Liver (tissue), 9 donors: ENCODE data around the gene WRAP73. TPM values are rescaled to one million over a fixed set of nuclear protein-coding genes. Genes with fewer than 3 reads are reported as not detected.
A peak's percentile ranks its signal among the peaks of the same experiment; 100 is the strongest.

Experiments
- DNase-seq: peaks from one replicate; pipeline ENCODE4 v3.0.0-alpha.2; 2017; ENCODE audit warnings: low spot score
- H3K27ac ChIP-seq, 2 donors: one replicate each; pipeline ENCODE4 v1.7.0; 2013; ENCODE audit warnings: inconsistent platforms in 2 of 2, low read length in 2 of 2, control low read depth in 1 of 2, low read depth in 1 of 2, mild to moderate bottlenecking in 1 of 2
- H3K27me3 ChIP-seq, 4 donors: one replicate each; pipeline versions ENCODE4 v1.6.1 to v1.7.0; 2013; ENCODE audit warnings: low read length in 3 of 4, inconsistent platforms in 1 of 4, mild to moderate bottlenecking in 1 of 4, moderate library complexity in 1 of 4; ENCODE audit not compliant: control insufficient read depth in 4 of 4, insufficient read depth in 4 of 4
- H3K36me3 ChIP-seq, 4 donors: one replicate each; pipeline versions ENCODE4 v1.6.1 to v1.7.0; 2013; ENCODE audit warnings: low read length in 3 of 4, mild to moderate bottlenecking in 3 of 4, low read depth in 1 of 4, moderate library complexity in 1 of 4; ENCODE audit not compliant: control insufficient read depth in 4 of 4, insufficient read depth in 3 of 4
- H3K4me1 ChIP-seq, 4 donors: one replicate each; pipeline versions ENCODE4 v1.6.1 to v1.7.0; 2013; ENCODE audit warnings: low read length in 3 of 4, mild to moderate bottlenecking in 3 of 4, moderate library complexity in 1 of 4; ENCODE audit not compliant: control insufficient read depth in 4 of 4, insufficient read depth in 4 of 4
- H3K4me3 ChIP-seq, 3 donors: one replicate each; pipeline versions ENCODE4 v1.6.1 to v1.7.0; 2013; ENCODE audit warnings: low read length in 3 of 3, control low read depth in 1 of 3, low read depth in 1 of 3, mild to moderate bottlenecking in 1 of 3
- H3K9ac ChIP-seq, 2 donors: one replicate each; pipeline ENCODE4 v1.7.0; 2013; ENCODE audit warnings: low read length in 2 of 2, mild to moderate bottlenecking in 2 of 2, moderate library complexity in 2 of 2, control low read depth in 1 of 2, low read depth in 1 of 2
- H3K9me3 ChIP-seq, 4 donors: one replicate each; pipeline versions ENCODE4 v1.6.1 to v1.7.0; 2013; ENCODE audit warnings: low read length in 3 of 4; ENCODE audit not compliant: control insufficient read depth in 4 of 4
- FOXA1 ChIP-seq: IDR thresholded peaks from 2 replicates; pipeline ENCODE4 v1.6.1; 2016; ENCODE audit warnings: antibody characterized with exemption
- FOXA2 ChIP-seq: IDR thresholded peaks from 2 replicates; pipeline ENCODE4 v1.6.1; 2016; ENCODE audit warnings: antibody characterized with exemption
- GABPA ChIP-seq, 2 donors: IDR thresholded peaks in 1 of 2; conservative IDR thresholded peaks in 1 of 2; 2 replicates each; pipeline ENCODE4 v1.6.1; 2016; ENCODE audit warnings: antibody characterized with exemption in 2 of 2, mild to moderate bottlenecking in 1 of 2, moderate library complexity in 1 of 2
- HNF4A ChIP-seq, 2 donors: conservative IDR thresholded peaks; 2 replicates each; pipeline ENCODE4 v1.6.1; 2016; ENCODE audit warnings: antibody characterized with exemption in 2 of 2, mild to moderate bottlenecking in 2 of 2
- HNF4G ChIP-seq: IDR thresholded peaks from 2 replicates; pipeline ENCODE4 v1.6.1; 2016; ENCODE audit warnings: antibody characterized with exemption
- NR2F2 ChIP-seq: IDR thresholded peaks from 2 replicates; pipeline ENCODE4 v1.6.1; 2016; ENCODE audit warnings: antibody characterized with exemption
- RXRA ChIP-seq, 2 donors: IDR thresholded peaks; 2 replicates each; pipeline ENCODE4 v1.6.1; 2017 to 2018; ENCODE audit warnings: antibody characterized with exemption in 2 of 2, mild to moderate bottlenecking in 1 of 2
- SP1 ChIP-seq: IDR thresholded peaks from 2 replicates; pipeline ENCODE4 v1.6.1; 2018; ENCODE audit warnings: antibody characterized with exemption, mild to moderate bottlenecking
- TAF1 ChIP-seq: conservative IDR thresholded peaks from 2 replicates; pipeline ENCODE4 v1.6.1; 2016; ENCODE audit warnings: antibody characterized with exemption, mild to moderate bottlenecking
- YY1 ChIP-seq: IDR thresholded peaks from 2 replicates; pipeline ENCODE4 v1.6.1; 2016; ENCODE audit warnings: antibody characterized with exemption, mild to moderate bottlenecking
- WGBS: extraction: QIAGEN DNeasy Blood & Tissue Kit; methylation state at CpG from one replicate; pipeline ENCODE4 v1.1.7; 2013; 5-methylcytosine and 5-hydroxymethylcytosine counted together
- polyA plus RNA-seq, 2 donors: library from polyadenylated mRNA; stranded (reverse) in 1 of 2; unstranded in 1 of 2; fragments of 200-250 nt in 1 of 2; fragments of >200 nt in 1 of 2; fragmentation: Nextera tagmentation in 1 of 2; extraction: Ambion mirVana in 1 of 2; gene quantifications; one replicate each; pipeline versions ENCODE4 v1.2.1 to v1.2.3, GENCODE V29; 2013 to 2015
- total RNA-seq, 2 donors: library from RNA; depleted of rRNA; stranded (reverse); fragments of >200 nt; gene quantifications; one replicate each; pipeline ENCODE4 v1.2.3, GENCODE V29; 2014
- TF ChIP-seq, protein P1 (sequence below): IDR thresholded peaks from 2 replicates; pipeline ENCODE4 v1.6.1; 2016; ENCODE audit warnings: antibody characterized with exemption
- TF ChIP-seq, protein P2 (sequence below): IDR thresholded peaks from 2 replicates; pipeline ENCODE4 v1.6.1; 2016; ENCODE audit warnings: antibody characterized with exemption
- TF ChIP-seq, protein P3 (sequence below): IDR thresholded peaks from 2 replicates; pipeline ENCODE4 v1.6.1; 2016; ENCODE audit warnings: antibody characterized with exemption
- TF ChIP-seq, protein P4 (sequence below): fragments of 150-350 bp; IDR thresholded peaks from 2 replicates; pipeline ENCODE4 v1.5.1; 2017; ENCODE audit warnings: improper control_type of control experiment, low read depth, low read length; ENCODE audit not compliant: missing input control
- donor health status: healthy.
- donor health status: healthy.
- donor health status: healthy.
- donor health status: healthy.
- donor health status: healthy.

Gene WRAP73
- total and polyA plus RNA-seq, 4 donors: 7.6 to 14.6 (median 10.0) TPM

DNA sequence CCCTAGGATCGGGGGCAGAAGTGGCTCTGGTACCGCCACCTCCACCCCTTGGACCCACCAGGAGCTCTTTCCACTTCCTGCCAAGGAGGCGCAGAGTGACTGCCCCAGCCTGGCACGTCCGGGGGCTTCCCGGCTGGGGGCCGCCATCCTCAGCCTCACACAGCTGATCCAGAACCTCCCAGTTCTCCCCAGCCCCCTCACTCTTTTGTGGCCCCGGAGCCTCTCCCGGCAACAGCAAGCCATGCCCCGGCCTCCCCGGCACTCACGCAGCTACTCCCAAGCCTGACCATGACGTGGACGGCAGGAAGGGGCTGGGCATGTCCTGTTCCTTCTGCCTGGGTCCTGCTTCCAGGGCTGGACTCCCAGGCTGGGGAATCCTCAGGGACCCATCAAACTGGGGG, 19.5 kb upstream of the WRAP73 start:
- H3K4me1 ChIP-seq: peaks cover 5 to 22% (median 8%) of the 10 kb centered on the region in 4 donors
- TF ChIP-seq TAF1: no peak
- no peak for TF ChIP-seq HNF4A (conservative IDR thresholded peaks at IDR 0.05)
- TF ChIP-seq, protein P1, sequence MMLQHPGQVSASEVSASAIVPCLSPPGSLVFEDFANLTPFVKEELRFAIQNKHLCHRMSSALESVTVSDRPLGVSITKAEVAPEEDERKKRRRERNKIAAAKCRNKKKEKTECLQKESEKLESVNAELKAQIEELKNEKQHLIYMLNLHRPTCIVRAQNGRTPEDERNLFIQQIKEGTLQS: no peak
- TF ChIP-seq, protein P2, sequence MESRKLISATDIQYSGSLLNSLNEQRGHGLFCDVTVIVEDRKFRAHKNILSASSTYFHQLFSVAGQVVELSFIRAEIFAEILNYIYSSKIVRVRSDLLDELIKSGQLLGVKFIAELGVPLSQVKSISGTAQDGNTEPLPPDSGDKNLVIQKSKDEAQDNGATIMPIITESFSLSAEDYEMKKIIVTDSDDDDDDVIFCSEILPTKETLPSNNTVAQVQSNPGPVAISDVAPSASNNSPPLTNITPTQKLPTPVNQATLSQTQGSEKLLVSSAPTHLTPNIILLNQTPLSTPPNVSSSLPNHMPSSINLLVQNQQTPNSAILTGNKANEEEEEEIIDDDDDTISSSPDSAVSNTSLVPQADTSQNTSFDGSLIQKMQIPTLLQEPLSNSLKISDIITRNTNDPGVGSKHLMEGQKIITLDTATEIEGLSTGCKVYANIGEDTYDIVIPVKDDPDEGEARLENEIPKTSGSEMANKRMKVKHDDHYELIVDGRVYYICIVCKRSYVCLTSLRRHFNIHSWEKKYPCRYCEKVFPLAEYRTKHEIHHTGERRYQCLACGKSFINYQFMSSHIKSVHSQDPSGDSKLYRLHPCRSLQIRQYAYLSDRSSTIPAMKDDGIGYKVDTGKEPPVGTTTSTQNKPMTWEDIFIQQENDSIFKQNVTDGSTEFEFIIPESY: no peak
- TF ChIP-seq, protein P3, sequence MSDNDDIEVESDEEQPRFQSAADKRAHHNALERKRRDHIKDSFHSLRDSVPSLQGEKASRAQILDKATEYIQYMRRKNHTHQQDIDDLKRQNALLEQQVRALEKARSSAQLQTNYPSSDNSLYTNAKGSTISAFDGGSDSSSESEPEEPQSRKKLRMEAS: no peak
- no peak for TF ChIP-seq NR2F2
- TF ChIP-seq GABPA (IDR thresholded peaks at IDR 0.05 in 1 of 2, conservative IDR thresholded peaks at IDR 0.05 in 1 of 2): no peak
- TF ChIP-seq, protein P4, sequence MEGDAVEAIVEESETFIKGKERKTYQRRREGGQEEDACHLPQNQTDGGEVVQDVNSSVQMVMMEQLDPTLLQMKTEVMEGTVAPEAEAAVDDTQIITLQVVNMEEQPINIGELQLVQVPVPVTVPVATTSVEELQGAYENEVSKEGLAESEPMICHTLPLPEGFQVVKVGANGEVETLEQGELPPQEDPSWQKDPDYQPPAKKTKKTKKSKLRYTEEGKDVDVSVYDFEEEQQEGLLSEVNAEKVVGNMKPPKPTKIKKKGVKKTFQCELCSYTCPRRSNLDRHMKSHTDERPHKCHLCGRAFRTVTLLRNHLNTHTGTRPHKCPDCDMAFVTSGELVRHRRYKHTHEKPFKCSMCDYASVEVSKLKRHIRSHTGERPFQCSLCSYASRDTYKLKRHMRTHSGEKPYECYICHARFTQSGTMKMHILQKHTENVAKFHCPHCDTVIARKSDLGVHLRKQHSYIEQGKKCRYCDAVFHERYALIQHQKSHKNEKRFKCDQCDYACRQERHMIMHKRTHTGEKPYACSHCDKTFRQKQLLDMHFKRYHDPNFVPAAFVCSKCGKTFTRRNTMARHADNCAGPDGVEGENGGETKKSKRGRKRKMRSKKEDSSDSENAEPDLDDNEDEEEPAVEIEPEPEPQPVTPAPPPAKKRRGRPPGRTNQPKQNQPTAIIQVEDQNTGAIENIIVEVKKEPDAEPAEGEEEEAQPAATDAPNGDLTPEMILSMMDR: no peak
- TF ChIP-seq FOXA1: no peak
- no peaks in the 10 kb centered on the region for H3K36me3 ChIP-seq
- no peaks in the 10 kb centered on the region for H3K9me3 ChIP-seq
- 69% methylated on average over 14 of the region's 14 CpGs for WGBS
- H3K9ac ChIP-seq: no peak overlapping the region
- H3K27ac ChIP-seq: no peak overlapping the region
- H3K4me3 ChIP-seq: no peak overlapping the region
- DNase-seq: no peak
- no peaks in the 10 kb centered on the region for H3K27me3 ChIP-seq

DNA sequence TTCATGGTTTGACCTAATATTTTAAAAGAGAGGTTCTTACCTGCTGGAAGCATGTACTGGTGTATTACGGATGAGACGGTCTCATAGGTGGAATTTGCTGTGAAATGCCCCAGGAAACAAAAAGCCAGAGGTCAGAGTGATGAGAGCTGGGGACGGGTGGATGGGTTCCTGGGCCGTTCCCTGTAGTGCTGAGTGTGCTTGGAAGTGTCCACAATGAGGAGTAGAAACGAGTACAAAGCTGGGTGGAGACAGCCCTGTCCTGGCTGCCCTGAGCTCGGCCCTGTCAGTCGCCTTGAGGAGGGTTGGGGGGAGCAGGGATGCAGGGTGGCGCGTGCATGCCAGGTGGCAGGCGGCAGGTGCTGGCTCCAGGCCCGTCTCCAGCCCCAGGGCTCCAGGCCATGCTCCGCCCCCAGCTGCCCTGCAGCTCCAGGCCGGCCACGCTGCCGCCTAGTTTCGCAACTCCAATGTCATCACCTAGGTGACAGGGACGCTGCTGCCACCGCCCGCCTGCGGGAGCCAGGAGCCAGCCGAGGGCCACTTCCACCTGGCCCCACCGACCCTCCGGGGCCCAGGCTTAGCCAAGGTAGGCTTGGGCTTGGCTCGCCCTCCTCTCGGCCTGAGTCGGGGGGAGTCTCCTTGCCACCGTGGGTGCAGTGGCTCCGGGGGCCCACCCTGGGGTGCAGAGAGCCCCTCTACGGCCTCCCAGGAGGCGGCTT, 18.8 kb upstream of the WRAP73 start:
- H3K4me3 ChIP-seq: no peak overlapping the region
- H3K9me3 ChIP-seq: no peaks in the 10 kb centered on the region
- peak; percentile 73 for DNase-seq
- no peak overlapping the region for H3K9ac ChIP-seq
- no peak for TF ChIP-seq HNF4G
- TF ChIP-seq RXRA (IDR thresholded peaks at IDR 0.05): peak; percentile 10 to 72
- peak in 1 of 2 donors; percentile 52 for TF ChIP-seq GABPA (IDR thresholded peaks at IDR 0.05 in 1 of 2, conservative IDR thresholded peaks at IDR 0.05 in 1 of 2)
- H3K4me1 ChIP-seq: peaks cover 5 to 22% (median 8%) of the 10 kb centered on the region in 4 donors
- 17% methylated on average over 30 of the region's 30 CpGs for WGBS
- H3K27ac ChIP-seq: no peak overlapping the region
- H3K36me3 ChIP-seq: no peaks in the 10 kb centered on the region
- H3K27me3 ChIP-seq: no peaks in the 10 kb centered on the region

DNA sequence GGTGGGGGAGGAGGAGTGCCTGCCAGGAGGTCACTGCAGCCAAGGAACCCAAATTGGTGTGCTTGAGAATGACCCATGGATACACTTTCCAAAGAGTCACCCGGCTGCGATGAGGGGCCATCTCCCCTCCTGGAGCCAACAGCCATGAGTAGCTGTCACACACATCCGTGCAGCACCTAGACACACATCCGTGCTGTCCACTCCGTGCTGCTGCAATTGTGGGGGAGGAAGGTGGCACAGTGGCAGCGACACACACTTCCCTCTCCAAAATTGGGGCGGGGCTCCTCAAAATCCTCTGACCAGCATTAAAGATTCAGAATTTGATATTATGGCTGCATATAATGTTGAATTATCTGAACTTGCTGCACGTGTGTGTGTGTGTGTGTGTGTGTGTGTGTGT, 18.2 kb upstream of the WRAP73 start:
- no peaks in the 10 kb centered on the region for H3K9me3 ChIP-seq
- DNase-seq: no peak
- H3K27ac ChIP-seq: no peak overlapping the region
- H3K27me3 ChIP-seq: no peaks in the 10 kb centered on the region
- no peak for TF ChIP-seq FOXA2
- no peak for TF ChIP-seq HNF4G
- TF ChIP-seq, protein P4: no peak
- TF ChIP-seq SP1: no peak
- no peak for TF ChIP-seq YY1
- H3K4me1 ChIP-seq: peaks cover 5 to 22% (median 8%) of the 10 kb centered on the region in 4 donors
- WGBS: 75% methylated on average over 8 of the region's 8 CpGs
- H3K36me3 ChIP-seq: no peaks in the 10 kb centered on the region
- no peak overlapping the region for H3K4me3 ChIP-seq
- no peak overlapping the region for H3K9ac ChIP-seq
